Stimulated activated CD4-positive, alpha-beta T cell treated with anti-CD3 and anti-CD28 coated beads, Interleukin-2, amount 100 ng/mL, for 48 hours (primary cell): ENCODE results near the gene SLC35B1.
"Not testable (repeated sequence)": the region's sequence is repeated elsewhere in the genome, so short reads cannot be mapped to it uniquely, and the experiment has no call there.

Experiments used
- DNase-seq, 2 donors: peaks; one replicate each; pipeline ENCODE4 v3.0.0-alpha.2; 2020

The SLC35B1 gene

DNA sequence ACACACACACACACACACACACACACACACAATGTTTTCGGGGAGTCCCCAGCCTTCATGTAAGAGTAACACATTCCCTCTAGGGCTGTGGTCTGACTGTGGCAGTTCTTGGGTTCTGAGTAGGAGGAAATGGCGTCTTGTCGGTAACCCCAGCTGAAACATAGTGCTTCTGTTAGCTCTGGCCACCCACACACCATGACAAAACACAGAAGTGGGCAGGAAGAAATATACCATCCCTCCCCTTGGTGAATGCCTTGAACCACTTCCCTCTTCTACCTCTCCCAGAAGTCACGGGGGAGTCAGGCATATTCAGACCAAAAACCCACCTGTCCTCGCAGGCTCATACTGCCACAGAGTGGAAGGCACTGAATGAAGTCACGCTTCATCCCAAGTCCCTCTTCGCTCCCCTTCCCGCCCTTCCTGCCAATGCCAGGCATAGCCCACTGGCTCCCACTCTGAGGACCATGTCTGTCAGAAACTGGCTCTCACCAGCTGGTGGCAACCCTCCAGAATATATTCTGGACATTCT, 11.5 kb downstream of the SLC35B1 start:
- peak; percentile 57 to 59 for DNase-seq

DNA sequence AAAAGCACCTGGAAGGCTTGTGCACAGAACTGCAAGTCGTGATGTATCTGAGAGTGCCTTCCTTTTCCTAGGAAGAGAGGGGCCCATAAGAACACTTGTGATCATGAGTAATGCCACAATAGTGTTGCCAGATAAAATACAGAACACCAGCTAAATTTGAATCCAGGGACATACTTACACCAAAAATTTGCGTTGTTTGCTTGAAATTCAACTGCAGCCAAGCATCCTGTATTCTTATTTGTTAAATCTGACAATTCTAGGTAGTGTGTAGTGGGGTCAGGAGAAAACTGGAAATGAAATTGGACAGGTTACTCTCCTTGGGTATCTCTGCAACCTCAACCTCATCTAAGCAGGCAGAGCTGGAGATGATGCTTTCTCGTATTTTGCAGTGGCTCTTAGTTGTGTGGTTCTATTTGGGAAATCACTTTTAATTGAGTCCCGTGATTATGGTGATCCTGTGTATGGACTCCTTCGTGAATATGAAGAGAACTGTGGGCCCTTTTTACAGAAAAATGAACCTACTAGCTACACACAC, 12.0 kb downstream of the SLC35B1 start:
- no peak for DNase-seq

DNA sequence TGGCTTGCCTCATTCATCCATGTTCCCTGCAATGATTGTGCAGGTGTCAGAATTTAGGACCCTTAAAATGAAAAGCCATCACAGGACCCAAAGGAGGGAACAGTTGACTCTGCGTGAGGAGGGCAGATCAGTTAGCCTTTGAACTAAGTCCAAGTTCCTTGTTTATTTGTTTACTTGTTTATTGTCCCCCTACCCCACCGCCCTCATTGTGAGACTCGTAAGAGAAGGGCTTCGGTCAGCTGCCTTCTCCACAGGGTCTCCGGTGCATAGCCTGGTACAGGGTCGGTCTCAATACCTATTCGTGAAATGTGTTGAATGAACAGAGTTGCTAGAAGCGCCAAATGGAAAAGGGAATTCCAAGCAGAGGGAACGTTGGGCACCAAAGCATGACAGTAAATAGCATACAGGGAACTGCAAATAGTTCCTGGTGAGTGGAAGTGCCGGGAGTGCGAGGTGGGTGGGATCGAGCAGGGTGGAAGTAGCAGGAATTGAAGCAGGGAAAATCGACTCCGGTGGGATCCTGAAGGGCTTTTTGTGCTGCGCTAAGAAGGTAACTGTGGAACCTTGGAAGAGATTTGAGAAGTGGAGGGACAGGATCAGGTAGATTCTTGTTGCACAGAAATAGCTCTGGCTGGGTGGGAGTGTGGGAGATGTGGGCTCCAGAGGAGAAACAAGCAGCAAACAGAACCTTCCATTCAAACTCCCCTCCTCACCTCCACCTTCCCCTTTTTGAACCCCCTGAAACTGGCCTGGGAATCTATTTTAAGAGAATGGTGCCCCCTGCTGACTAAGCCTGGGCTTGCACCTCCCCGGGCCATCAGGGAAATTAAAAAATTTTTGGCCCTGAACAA, 12.7 kb downstream of the SLC35B1 start:
- peak; percentile 73 to 78 for DNase-seq

DNA sequence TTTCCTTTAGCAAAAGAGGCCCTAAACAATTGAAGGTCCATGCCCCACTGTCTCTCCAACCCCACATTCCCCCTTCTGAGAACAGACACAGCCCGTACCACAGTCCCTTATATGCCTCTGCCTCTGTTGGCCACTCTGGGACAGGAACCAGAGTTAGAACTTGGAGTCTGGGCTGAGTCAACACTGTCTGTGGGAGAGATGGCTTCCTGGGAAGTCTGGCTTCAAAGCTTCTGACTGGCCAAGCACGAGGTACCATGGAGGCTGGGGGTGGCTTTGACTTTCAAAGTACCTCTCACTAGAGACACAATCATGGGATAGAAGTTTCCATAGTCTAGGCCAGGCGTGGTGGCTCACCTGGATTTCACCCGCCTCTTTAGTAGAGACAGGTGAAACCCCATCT, 15.0 kb downstream of the SLC35B1 start:
- no peak for DNase-seq

DNA sequence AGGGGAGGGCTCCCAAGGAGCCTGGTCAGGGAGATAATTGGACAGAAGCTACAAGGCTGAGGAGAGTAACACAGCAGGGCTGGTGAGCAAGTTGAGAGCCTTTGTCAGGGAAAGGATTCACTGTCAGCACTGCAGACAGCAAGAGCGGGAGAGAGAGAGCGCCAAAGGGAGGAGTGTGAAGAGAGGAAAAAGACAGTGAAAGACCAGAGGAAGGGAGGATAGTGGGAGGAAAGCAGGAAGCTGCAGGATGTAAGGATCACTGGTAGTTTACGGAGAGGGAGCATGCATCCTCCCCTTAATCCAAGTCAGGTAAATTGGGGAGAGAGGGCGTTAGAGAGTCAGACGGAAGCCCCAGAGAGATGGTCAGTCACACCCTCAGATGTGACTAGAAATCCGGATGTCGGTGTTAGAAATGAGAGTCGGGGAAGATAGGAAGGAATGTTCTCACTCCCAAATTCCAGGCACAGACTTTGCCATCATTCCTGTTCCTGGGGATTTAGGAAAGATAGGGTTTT, 16.0 kb downstream of the SLC35B1 start:
- no peak for DNase-seq

DNA sequence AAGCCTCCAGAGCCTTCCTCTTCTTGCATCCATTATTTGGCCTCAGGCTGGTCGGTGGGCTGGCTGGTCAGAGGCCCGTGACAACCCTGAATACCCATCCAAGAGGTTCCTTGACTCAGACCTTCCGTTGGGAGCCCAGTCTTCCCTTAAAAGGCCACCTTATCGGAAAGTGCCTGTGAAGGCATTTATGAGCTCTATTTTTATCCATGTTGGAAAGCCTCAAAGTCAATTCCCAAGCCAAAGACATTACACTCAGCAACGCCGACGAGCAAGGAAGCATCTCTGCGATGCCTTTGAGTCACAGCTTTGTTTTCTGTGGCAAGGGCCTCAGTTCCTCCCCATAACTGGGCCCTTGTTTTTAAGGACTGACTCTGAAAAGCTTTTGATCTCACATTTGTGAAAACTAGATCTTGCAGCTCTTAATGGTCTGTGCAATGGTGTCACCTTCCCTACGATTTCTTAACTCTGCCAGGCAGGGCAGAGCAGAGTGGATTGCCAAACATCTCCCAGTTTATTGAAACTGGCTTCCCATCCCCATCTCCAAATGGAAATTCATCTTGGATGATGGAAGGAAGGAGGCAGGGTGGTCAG, 16.6 kb downstream of the SLC35B1 start:
- DNase-seq = no peak

DNA sequence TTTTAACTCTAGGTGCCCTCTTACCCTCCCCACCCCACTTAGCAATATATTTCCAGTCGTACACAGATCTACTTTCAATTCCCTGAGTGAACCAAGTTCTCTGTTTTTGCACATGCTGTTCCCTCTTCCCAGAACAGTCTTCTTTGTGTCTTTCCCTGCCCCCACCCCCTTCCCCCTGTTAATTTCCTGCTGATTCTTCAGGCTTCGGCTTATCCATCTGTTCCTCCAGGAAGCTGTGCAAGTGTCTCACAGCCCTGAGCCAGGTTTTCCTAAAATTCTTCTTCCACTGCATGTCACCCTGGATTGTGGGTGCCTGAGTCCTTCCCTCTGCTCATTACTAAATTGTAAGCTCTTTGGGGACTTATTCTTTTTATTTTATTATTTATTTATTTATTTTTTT, 17.5 kb downstream of the SLC35B1 start:
- DNase-seq = no peak

DNA sequence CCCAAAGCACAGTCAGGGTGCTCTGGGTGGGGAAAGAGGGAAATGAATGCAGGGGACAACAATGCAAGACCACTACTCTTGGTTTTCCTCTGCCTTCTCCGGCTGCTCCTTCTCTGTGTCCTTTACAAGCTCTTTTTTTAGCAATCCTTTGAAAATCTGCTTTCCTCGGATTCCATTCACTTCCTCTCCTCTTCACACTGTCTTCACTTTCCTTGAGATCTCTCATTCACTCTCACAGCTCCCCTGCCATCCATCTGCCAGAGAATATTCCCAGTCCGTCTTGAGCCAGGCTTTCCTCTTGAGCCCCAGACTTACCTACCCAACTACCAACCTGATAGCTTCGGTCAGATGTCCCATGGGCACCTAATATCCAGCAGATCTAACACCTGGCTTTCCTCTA, 18.9 kb downstream of the SLC35B1 start:
- no peak for DNase-seq

DNA sequence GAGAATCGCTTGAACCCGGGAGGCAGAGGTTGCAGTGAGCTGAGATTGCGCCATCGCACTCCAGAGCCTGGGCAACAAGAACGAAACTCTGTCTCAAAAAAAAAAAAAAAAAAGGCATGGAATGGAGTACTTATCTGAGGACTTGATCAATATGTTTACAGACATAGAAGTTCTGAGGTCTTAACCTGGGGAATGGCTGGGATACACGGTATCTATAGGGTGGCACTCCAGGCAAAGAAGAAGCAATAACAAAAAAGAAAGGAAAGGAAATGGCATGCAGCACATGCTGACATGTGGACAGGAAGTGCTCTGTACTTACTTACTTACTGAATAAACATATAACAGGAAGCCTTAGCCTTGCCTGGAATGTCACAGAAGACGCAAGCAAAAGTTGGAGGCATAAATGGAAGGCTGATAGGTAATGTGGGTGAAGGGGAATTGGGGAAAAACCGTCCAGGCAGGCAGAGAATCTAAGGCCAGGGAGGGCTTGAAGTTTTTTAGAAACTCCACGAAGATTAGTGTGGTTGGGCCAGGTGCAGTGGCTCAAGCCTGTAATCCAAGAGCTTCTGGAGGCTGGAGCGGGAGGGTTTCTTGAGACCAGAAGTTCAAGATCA, 19.8 kb downstream of the SLC35B1 start:
- peak in 1 of 2 donors; percentile 19 for DNase-seq

DNA sequence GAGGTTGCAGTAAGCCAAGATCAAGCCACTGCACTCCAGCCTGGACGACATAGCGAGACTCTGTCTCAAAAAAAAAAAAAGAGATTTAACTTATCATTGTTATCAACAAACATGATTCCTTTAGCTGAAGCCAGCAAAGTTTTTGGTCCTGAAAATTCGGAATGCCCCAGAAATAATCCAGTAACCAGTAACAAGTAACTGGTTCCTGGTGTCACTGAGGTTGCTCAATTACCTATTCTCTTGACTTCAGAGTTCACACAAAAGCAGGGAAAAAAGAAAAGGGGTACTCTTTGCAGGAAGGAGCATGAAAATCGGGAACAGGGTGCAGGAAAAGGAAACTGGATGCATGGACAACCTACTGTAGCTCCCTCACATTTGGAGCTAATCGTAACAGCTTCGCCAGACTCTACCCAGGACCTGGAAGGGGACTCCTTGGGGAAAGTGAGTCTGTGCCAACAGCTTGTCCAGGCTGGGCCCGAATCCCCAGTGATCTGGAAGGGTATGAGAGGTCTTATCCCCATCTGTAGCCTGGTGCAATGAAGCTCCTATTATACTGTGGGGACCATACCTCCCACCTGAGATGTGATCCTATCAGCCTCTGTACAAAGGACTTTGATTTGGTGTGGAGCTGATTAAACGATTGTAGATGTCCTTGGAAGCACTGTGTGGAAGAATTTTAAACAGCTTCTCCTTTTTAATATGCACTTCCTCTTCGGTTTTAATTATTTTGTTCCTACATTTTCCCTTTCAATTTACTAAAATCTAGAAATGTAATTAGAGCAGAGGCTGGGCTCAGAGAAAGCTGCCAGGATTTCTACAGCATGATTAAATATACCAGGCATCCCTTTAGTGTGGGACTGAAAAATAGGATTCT, 26.4 kb downstream of the SLC35B1 start:
- DNase-seq = no peak

DNA sequence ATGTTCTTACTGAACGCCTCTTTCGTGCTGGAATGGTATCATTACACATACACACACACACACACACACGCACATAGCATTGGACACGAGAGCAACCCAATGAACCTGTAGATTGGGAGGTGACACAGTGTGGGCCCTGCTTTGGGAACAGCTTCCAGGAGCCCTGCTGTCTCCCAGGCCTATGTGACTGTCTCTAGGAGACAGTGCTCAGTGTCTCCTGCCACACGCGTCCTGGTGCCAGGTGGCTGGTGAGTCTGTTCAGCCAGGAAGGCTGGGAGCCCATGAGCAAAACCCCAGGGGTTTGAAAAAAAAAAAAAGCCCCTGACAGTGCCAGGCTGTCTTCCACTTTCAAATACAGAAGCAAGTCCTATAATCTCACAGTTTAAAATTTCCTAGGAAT, 27.4 kb downstream of the SLC35B1 start:
- no peak for DNase-seq

DNA sequence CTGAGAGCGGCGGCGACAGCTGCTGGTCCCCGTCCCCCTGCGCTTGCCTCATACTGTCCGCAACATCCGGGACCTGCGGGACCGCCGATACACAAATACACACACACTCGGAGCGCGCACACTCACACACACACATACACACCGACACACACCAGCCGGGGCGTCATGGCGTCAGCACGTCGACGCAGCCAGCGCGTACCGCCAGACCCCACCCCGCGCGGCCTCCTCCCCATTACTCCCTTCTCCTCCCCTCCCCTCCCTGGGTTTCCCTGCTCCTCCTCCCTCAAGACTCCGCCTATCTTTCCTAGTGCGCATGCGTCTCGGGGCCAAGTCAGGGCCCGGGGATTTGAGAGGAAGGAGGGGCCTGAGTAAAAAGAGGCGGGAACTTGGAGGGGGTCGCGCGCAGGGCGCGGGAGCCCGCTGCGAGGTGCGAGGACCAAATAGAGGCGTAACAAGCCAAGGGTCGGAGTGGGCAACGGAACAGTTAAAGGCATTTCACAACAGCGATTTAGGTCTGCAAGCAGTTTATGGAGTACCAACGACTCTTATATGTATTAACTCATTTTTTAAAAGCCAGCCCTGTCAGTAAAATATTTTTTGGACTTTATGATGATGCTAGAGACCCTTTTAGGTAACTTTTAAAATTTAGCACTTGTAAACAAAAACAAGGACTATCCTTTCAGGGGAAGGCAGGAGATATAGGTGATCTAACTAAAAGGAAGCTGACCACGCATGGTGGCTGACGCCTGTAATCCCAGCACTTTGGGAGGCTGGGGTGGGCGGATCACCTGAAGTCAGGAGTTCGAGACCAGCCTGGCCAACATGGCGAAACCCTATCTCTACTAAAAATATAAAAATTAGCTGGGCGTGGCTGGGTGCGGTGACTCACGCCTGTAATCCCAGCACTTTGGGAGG, 29.6 kb downstream of the SLC35B1 start, which contains the start of gene SPOP:
TSS of gene SPOP (minus strand) at position 165 of the 915 bp plus-strand sequence. CDS start 55,287 bp downstream, outside the sequence.
- peak; percentile 98 for DNase-seq

DNA sequence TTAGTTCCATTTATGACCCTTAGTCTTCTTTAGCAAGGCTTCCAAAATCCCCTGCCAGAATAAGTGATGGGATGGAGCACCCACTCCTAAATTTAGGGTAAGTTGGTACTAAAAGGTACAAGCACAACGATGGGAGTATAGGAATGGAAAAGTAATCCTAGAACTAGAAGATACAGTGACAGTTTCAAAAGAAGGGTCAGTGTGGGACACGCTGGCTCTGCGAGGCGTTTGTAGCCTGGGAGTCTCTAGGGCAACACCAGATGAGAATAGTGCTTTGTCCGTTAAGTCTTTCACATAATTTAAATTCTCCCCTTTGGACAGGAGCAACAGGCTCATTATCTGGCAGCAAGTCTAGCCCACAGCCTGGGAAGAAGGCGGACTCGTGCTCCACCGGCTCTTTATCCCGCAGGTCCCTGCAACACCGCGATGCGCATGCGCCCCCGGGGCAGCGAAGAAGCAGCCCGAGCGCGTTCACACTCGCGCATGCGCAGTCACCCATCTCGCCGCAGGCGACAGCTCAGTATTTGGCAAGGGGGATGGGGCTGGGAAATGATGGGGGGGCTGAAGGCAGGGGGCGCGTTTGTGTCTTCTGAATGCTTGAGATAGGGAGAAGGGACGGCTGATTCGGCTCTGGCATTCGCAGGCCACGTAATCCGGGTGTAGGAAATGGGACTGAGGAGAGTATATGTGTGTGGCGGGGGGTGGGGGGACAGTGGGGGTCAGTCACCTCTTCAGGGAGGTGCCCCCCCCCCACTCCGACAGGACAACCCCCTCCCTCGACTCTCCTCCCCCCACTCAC, 30.4 kb downstream of the SLC35B1 start:
- DNase-seq = peak; percentile 94 to 96

DNA sequence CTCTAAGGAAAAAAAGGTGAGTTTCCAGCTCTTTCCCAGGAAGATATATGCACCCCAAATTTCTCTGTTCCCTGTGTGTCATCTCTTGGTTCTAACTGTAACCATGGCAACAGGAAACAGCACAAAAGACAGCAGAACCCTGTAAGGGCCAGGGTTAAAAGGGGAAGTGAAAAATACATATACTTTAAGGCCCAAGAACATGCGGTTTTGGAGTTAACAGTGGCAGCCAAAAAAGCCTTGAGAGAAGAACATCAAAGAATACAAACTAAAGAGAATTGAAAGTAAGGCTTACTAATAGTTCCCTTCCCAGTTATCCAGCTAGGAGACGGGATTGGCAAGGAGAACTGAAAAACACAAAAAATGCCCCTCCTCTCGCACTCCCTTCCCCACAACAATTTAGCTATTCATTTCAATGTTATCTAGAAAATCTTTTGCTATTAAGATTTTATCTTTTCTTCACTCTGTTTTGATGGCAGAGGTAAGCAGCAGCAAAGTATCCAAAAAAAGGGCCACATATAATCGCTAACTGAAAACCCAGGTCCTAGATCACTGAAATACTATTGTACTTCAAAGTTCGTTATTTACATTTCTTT, 31.4 kb downstream of the SLC35B1 start:
- DNase-seq = no peak

DNA sequence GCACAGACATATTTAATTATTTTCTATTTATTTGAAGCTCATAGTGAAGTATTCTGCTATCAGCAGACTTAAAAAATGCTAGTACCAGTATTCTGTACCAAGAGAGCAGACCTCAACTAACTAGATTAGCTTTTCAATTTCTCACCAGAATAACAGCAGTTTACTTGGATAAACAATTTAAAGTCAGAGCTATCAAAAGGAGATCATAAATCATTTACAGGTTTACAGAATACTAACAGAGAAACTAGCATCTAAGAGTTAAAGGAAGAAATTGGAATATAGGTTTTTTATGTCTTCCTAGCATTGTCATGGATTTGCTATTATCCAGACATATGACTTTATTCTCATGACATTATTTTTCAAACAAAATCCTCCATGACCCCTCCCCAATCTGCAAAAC, 33.3 kb downstream of the SLC35B1 start:
- no peak for DNase-seq

DNA sequence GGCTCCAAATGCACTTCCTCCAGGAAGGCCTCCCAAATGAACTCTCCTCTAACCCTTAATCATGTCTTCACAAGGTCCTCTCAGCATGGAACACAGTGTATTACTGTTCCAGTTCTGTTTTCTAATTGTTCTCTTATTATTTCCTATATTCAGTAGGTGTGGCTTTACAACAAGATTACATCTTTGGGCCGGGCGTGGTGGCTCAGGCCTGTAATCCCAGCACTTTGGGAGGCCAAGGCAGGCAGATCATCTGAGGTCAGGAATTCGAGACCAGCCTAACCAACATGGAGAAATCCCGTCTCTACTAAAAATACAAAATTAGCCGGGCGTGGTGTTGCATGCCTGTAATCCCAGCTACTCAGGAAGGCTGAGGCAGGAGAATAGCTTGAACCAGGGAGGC, 34.1 kb downstream of the SLC35B1 start:
- not testable (repeated sequence) for DNase-seq

DNA sequence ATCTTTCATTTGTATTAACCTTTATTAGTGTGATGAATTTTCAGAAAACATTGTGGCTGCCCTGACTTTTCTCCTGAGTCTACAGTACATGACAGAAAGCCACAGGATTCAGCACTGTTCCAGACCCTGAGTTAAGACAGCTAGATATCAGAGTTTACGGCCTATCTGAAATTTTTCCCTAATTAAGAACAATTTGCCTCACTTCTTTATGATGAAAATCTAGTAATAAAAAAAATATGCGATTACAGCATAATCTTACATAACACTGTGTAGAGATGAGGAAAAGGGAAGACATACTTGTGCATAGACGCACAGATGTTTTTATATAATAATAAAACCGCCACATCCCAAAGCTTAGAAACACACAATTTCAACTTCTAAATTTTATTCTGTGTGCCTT, 37.1 kb downstream of the SLC35B1 start:
- DNase-seq = no peak

DNA sequence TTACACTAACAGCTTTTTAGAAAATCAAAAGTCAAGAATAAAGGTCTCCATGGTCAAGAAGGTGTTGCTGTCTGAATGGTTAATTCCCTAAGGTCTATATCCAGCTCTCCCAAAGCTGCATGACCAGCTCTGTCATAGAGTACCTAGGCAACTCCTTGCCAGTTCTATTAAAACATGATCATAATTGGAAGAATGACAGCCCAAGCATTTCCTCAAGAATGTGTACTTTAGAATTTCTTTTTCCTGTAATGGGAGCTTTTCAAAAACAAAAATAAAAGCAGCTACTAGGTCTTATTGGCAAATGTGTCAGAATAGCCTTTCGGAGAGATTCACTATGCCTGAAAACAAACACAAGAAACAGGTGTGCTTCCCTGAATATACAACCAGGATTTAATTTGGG, 37.8 kb downstream of the SLC35B1 start:
- no peak for DNase-seq

DNA sequence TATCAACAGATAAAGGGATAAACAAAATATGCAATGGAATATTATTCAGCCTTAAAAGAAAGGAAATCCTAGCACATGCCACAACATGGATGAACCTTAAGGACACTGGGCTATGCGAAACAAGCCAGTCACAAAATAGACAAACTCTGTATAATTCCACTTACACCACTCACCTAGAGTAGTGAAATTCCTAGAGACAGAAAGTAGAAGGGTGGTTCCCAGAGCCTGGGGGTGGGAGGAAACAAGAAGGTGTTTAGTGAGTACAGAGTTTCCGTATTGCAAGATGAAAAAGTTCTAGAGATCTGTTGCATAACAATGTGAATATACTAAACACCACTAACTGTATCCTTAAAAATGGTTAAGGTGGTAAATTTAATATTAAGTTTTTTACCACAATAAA, 39.9 kb downstream of the SLC35B1 start:
- no peak for DNase-seq

DNA sequence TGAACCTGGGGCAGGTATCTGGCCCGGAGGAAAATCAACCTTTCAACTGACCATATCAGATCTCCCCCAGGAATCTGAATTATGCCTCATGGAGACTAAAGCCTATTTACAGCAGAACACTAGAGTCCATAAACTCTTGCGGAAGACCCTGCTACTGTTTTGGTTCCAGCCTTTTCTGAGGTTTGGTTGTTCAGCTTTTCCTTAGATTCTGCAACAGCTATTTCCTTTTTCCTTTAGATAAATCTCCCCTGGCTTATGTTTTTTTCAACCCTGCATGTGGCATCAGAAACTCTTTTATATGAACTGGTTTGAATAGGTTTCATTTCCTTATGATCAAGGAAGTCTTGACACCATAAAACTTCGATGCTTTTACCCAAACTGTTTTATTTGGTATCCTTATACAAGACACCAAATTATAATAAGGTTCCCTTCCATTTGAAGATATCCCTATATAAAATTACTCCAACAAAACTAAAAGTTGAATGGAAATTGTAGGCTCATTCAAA, 43.0 kb downstream of the SLC35B1 start:
- no peak for DNase-seq
